ENCODE measurements around the gene ACSF3. TPM values are rescaled to one million over a fixed set of nuclear protein-coding genes. Genes with fewer than 3 reads are reported as not detected.
"Not testable (repeated sequence)": the region's sequence is repeated elsewhere in the genome, so short reads cannot be mapped to it uniquely, and the experiment has no call there.

Gene ACSF3
- total and polyA plus RNA-seq, 7 donors: 13.4 to 26.5 (median 16.2) TPM

DNA sequence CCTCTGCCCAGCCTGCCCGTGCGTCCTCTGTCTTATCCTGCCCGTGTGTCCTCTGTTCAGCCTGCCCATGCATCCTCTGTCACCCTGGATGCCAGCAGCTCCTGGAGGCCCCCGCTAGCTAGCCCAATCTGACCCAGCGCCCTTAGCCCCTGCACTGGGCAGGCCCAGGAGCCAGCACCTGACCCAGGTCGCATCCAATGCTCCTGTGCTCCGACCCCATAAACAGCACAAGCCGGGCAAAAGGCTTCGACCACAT is 91.0 kb downstream of the ACSF3 start:
- ATAC-seq (peak in 3 of 4 donors; percentile 11 to 17 (median 15)), DNase-seq (no peak)
- intact Hi-C loops (cut with DNase I): no loop called here
- Histone ChIP-seq H3K9me3 (no peaks in the 10 kb centered on the region), H3K27me3 (ENCODE audit: insufficient read depth in 3 of 3, low read length in 2 of 3) (no peaks in the 10 kb centered on the region), H3K27ac (no peak overlapping the region), H3K36me3 (ENCODE audit: insufficient read depth in 1 of 2, low read depth in 1 of 2) (peaks cover 0 to 74% of the 10 kb centered on the region in 2 donors), H3K4me1 (no peaks in the 10 kb centered on the region), H3K4me3 (no peak overlapping the region)
- WGBS, 3 donors: 77 to 82% (median 78%) methylated on average over 9 of the region's 9 CpGs
- TF ChIP-seq, protein P1, sequence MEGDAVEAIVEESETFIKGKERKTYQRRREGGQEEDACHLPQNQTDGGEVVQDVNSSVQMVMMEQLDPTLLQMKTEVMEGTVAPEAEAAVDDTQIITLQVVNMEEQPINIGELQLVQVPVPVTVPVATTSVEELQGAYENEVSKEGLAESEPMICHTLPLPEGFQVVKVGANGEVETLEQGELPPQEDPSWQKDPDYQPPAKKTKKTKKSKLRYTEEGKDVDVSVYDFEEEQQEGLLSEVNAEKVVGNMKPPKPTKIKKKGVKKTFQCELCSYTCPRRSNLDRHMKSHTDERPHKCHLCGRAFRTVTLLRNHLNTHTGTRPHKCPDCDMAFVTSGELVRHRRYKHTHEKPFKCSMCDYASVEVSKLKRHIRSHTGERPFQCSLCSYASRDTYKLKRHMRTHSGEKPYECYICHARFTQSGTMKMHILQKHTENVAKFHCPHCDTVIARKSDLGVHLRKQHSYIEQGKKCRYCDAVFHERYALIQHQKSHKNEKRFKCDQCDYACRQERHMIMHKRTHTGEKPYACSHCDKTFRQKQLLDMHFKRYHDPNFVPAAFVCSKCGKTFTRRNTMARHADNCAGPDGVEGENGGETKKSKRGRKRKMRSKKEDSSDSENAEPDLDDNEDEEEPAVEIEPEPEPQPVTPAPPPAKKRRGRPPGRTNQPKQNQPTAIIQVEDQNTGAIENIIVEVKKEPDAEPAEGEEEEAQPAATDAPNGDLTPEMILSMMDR (IDR thresholded peaks at IDR 0.05): no peak

DNA sequence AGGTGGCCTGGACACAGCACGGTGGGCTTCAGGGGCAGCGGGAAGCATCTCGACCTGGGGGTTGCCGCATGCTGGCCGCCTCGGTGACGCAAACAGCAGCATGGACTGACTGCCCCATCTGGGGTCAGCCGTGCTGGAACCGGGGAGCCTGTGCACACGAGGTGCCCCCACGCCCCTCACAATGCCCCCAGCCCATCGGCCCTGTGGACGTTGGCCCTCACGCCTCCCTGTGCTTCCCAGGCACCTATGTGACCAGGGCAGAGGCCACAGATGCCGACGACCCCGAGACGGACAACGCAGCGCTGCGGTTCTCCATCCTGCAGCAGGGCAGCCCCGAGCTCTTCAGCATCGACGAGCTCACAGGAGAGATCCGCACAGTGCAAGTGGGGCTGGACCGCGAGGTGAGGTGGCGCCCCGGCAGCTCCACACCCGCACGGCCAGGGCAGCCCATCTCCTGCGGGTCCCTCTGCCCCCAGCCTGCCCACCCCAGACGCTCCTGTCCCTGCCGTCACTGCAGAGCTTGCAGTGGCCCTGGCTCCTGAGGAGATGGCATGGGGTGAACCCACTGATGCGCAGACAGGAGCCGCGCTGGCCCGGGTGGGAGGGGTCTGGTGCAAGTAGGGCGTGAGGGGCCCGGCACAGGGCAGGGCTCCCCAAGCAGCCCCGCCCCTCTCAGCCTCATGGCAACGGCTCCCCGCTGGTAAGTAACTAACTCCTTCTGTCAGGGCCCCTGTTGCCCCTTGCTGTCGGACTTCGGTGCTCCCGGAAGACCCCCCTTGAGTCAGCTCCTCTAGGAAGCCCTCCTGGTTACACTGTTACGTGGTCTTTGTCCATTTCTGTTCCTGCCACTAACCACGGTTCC is 91.5 kb downstream of the ACSF3 start:
- no peak overlapping the region for H3K27ac ChIP-seq
- H3K4me1 ChIP-seq: no peaks in the 10 kb centered on the region
- DNase-seq: peak; percentile 8 to 53
- H3K4me3 ChIP-seq: no peak overlapping the region
- TF ChIP-seq, protein P1 (IDR thresholded peaks at IDR 0.05): no peak
- peaks cover 0 to 74% of the 10 kb centered on the region in 2 donors for H3K36me3 ChIP-seq (ENCODE audit: insufficient read depth in 1 of 2, low read depth in 1 of 2)
- peak in 3 of 4 donors; percentile 13 to 25 (median 17) for ATAC-seq
- H3K9me3 ChIP-seq: no peaks in the 10 kb centered on the region
- WGBS, 3 donors: 71 to 76% (median 72%) methylated on average over 43 to 48 of the region's 48 CpGs
- H3K27me3 ChIP-seq (ENCODE audit: insufficient read depth in 3 of 3, low read length in 2 of 3): no peaks in the 10 kb centered on the region
- intact Hi-C loops (cut with DNase I): no loop called here

DNA sequence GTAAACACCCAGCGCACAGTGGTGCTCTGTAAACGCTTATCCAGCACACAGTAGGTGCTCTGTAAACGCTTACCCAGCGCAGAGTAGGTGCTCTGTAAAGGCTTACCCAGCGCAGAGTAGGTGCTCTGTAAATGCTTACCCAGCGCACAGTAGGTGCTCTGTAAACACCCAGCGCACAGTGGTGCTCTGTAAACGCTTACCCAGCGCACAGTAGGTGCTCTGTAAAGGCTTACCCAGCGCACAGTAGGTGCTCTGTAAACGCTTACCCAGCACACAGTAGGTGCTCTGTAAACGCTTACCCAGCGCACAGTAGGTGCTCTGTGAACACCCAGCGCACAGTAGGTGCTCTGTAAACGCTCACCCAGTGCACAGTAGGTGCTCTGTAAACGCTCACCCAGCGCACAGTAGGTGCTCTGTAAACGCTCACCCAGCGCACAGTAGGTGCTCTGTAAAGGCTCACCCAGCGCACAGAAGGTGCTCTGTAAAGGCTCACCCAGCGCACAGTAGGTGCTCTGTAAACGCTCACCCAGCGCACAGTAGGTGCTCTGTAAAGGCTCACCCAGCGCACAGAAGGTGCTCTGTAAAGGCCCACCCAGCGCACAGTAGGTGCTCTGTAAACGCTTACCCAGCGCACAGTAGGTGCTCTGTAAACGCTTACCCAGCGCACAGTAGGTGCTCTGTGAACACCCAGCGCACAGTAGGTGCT is 92.4 kb downstream of the ACSF3 start:
- ATAC-seq, H3K4me1 ChIP-seq: not testable (repeated sequence)

DNA sequence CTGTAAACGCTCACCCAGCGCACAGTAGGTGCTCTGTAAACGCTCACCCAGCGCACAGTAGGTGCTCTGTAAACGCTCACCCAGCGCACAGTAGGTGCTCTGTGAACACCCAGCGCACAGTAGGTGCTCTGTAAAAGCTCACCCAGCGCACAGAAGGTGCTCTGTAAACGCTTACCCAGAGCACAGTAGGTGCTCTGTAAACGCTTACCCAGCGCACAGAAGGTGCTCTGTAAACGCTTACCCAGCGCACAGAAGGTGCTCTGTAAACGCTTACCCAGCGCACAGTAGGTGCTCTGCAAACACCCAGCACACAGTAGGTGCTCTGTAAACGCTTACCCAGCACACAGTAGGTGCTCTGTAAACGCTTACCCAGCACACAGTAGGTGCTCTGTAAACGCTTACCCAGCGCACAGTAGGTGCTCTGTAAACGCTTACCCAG is 93.0 kb downstream of the ACSF3 start:
- peak in 1 of 2 donors; percentile 28 for DNase-seq

More for the DNA sequence above, 92.4 kb downstream of the ACSF3 start:
- H3K4me3 ChIP-seq; H3K27me3 ChIP-seq (ENCODE audit: insufficient read depth in 3 of 3, low read length in 2 of 3); intact Hi-C loops (cut with DNase I); H3K9me3 ChIP-seq; H3K27ac ChIP-seq: not testable (repeated sequence)
- H3K36me3 ChIP-seq (ENCODE audit: insufficient read depth in 1 of 2, low read depth in 1 of 2): peaks cover 0 to 73% of the 10 kb centered on the region in 2 donors
- DNase-seq: peak in 1 of 2 donors; percentile 10
- 85 to 90% (median 86%) methylated on average over 27 to 30 of the region's 30 CpGs for WGBS, 3 donors

DNA sequence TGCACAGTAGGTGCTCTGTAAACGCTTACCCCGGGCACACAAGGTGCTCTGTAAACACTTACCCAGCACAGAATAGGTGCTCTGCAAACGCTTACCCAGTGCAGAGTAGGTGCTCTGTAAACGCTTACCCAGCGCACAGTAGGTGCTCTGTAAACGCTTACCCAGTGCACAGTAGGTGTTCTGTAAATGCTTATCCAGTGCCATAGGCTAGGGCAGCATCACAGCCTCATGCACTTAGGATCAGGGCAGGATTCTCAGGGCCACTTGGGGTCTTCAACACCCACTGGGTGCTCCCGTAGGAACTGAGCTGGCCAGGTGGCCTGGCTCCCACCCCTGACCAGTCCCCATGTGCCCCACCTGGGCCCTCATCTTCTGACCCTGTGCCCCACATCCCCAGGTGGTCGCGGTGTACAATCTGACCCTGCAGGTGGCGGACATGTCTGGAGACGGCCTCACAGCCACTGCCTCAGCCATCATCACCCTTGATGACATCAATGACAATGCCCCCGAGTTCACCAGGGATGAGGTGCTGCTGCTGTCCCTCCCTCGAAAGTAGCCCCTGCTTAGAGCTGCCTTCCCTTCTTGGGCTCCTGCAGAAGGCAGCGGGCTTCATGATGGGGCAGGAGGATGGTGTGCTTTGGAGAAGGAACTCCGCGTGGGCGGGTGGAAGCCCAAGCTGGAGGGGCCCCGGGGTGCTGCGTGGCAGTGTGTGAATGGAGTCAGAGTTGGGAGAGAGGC is 93.5 kb downstream of the ACSF3 start:
- no peak overlapping the region for H3K27ac ChIP-seq
- peak; percentile 21 to 55 for DNase-seq
- no peak overlapping the region for H3K4me3 ChIP-seq
- intact Hi-C loops (cut with DNase I): no loop called here
- 79 to 82% (median 81%) methylated on average over 19 of the region's 19 CpGs for WGBS, 3 donors
- H3K9me3 ChIP-seq: no peaks in the 10 kb centered on the region
- ATAC-seq: peak in 3 of 4 donors; percentile 28 to 40 (median 34)
- TF ChIP-seq, protein P1 (IDR thresholded peaks at IDR 0.05): no peak
- no peaks in the 10 kb centered on the region for H3K4me1 ChIP-seq
- H3K36me3 ChIP-seq (ENCODE audit: insufficient read depth in 1 of 2, low read depth in 1 of 2): peaks cover 0 to 69% of the 10 kb centered on the region in 2 donors
- H3K27me3 ChIP-seq (ENCODE audit: insufficient read depth in 3 of 3, low read length in 2 of 3): no peaks in the 10 kb centered on the region

More for the DNA sequence above, 93.0 kb downstream of the ACSF3 start:
- H3K4me1 ChIP-seq; intact Hi-C loops (cut with DNase I); H3K4me3 ChIP-seq; H3K9me3 ChIP-seq; H3K27ac ChIP-seq; ATAC-seq; H3K27me3 ChIP-seq (ENCODE audit: insufficient read depth in 3 of 3, low read length in 2 of 3): not testable (repeated sequence)
- peaks cover 0 to 68% of the 10 kb centered on the region in 2 donors for H3K36me3 ChIP-seq (ENCODE audit: insufficient read depth in 1 of 2, low read depth in 1 of 2)
- 82 to 92% (median 86%) methylated on average over 18 to 20 of the region's 20 CpGs for WGBS, 3 donors
